NCI-H1092 treated with DMSO at 0.1 percent for 48 hours (cell line): Measurements from ENCODE around the gene PCDHGB5.
"Not testable (repeated sequence)": the region's sequence is repeated elsewhere in the genome, so short reads cannot be mapped to it uniquely, and the experiment has no call there.

Experiments
- DNase-seq: peaks from one replicate; lab custom pipeline; 2025; lab: John Stamatoyannopoulos, UW

The PCDHGB5 gene

DNA sequence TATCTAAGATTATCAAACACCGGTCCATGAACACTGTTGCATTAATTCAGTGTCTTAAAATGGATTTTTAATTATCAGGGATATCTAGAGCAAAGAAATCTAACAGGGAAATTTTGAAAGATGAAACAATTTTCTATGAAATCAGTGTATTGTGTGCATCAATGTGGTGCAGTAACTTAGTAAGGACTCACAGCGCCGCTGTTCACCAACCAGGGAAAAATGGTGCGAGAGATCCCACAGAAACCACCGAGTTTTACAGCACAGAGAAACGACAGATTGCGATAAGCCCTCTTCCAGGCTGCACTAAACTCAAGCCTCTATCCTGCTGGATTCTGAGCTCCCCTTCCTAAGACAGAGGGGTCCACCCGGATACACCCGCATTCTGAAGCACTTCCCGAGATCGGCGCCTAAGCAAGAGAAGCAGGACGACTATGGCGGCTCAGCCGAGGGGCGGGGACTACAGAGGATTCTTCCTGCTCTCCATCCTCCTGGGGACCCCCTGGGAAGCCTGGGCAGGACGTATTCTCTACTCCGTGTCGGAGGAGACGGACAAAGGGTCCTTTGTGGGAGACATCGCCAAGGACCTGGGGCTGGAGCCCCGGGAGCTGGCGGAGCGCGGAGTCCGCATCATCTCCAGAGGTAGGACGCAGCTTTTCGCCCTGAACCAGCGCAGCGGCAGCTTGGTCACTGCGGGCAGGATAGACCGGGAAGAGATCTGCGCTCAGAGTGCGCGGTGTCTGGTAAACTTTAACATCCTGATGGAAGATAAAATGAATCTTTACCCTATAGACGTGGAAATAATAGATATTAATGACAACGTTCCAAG, 15.1 kb upstream of the PCDHGB5 start, which contains the start of gene PCDHGA7:
TSS of gene PCDHGA7 (plus strand) at position 274 of the 826 bp plus-strand sequence. CDS start at position 432, 158 bp downstream.
- DNase-seq: no peak

DNA sequence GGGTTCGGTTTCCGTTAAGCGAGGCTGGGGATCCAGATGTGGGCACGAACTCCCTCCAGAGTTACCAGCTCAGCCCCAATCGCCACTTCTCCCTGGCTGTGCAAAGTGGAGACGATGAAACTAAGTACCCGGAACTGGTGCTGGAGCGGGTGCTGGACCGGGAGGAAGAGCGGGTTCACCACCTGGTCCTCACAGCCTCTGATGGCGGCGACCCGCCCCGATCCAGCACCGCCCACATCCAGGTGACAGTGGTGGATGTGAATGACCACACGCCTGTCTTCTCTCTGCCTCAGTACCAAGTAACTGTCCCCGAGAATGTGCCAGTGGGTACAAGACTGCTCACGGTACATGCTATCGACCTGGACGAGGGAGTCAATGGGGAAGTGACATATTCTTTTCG, 14.4 kb upstream of the PCDHGB5 start:
- DNase-seq: no peak

DNA sequence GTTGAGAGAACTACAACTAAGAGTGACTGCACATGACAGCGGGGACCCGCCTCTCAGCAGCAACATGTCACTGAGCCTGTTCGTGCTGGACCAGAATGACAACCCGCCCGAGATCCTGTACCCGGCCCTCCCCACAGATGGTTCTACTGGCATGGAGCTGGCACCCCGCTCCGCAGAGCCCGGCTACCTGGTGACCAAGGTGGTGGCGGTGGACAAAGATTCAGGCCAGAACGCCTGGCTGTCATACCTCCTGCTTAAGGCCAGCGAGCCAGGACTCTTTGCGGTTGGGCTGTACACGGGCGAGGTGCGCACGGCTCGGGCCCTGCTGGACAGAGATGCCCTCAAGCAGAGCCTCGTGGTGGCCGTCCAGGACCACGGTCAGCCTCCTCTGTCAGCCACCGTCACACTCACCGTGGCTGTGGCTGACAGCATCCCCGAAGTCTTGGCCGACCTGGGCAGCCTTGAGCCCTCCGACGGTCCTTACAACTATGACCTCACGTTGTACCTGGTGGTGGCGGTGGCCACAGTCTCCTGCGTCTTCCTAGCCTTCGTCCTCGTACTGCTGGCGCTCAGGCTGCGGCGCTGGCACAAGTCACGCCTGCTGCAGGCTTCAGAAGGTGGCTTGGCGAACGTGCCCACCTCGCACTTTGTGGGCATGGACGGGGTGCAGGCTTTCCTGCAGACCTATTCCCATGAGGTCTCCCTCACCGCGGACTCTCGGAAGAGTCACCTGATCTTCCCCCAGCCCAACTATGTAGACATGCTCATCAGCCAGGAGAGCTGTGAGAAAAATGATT, 13.1 kb upstream of the PCDHGB5 start:
- no peak for DNase-seq

DNA sequence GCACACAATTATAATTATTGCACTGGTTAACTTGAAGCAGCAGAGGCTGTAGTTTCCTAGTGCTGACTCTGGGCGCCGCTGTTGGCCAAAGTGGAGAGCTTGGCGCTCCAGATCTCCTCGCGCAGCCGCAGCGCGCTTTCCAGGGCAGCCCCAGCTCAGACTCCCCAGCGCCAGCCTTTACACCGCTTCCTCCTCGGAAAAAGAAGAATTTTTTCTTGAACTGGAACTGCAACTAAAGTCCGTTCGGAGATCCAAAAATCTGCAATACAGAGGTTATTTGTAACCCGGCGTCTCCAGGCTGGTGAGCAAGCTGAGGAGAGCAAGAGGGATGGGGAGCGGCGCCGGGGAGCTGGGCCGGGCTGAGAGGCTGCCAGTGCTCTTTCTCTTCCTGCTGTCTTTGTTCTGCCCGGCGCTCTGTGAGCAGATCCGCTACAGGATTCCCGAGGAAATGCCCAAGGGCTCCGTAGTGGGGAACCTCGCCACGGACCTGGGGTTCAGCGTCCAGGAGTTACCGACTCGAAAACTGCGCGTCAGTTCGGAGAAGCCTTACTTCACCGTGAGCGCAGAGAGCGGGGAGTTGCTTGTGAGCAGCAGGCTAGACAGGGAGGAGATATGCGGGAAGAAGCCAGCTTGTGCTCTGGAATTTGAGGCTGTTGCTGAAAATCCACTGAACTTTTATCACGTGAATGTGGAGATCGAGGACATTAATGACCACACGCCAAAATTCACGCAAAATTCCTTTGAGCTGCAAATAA, 10.0 kb upstream of the PCDHGB5 start, which contains the start of gene PCDHGB4:
TSS of gene PCDHGB4 (plus strand) at position 142 of the 755 bp plus-strand sequence. CDS start at position 329, 187 bp downstream.
- not testable (repeated sequence) for DNase-seq

DNA sequence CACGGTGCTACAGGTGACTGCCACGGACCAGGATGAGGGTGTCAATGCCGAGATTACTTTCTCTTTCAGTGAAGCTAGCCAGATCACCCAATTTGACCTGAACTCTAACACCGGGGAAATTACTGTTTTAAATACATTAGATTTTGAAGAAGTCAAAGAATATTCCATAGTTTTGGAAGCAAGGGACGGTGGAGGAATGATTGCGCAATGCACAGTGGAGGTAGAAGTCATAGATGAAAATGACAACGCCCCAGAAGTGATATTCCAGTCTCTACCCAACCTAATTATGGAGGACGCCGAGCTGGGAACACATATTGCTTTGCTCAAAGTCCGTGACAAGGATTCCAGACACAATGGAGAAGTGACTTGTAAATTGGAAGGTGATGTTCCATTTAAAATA, 9.1 kb upstream of the PCDHGB5 start:
- DNase-seq: no peak

DNA sequence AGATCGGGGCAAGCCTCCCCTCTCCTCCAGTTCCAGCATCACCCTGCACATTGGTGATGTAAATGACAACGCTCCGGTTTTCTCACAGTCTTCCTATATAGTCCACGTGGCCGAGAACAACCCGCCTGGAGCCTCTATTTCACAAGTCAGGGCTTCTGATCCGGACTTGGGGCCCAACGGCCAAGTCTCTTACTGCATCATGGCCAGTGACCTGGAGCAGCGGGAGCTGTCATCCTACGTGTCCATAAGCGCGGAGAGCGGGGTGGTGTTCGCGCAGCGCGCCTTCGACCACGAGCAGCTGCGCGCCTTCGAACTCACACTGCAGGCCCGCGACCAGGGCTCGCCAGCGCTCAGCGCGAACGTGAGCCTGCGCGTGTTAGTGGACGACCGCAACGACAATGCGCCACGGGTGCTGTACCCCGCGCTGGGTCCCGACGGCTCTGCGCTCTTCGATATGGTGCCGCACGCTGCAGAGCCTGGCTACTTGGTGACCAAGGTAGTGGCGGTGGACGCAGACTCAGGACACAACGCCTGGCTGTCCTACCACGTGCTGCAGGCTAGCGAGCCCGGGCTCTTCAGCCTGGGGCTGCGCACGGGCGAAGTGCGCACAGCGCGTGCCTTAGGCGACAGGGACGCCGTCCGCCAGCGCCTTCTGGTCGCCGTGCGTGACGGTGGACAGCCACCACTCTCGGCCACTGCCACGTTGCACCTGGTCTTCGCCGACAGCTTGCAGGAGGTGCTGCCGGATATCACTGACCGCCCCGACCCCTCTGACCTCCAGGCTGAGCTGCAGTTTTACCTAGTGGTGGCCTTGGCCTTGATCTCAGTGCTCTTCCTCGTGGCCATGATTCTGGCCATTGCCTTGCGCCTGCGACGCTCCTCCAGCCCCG, 8.3 kb upstream of the PCDHGB5 start:
- DNase-seq: no peak

DNA sequence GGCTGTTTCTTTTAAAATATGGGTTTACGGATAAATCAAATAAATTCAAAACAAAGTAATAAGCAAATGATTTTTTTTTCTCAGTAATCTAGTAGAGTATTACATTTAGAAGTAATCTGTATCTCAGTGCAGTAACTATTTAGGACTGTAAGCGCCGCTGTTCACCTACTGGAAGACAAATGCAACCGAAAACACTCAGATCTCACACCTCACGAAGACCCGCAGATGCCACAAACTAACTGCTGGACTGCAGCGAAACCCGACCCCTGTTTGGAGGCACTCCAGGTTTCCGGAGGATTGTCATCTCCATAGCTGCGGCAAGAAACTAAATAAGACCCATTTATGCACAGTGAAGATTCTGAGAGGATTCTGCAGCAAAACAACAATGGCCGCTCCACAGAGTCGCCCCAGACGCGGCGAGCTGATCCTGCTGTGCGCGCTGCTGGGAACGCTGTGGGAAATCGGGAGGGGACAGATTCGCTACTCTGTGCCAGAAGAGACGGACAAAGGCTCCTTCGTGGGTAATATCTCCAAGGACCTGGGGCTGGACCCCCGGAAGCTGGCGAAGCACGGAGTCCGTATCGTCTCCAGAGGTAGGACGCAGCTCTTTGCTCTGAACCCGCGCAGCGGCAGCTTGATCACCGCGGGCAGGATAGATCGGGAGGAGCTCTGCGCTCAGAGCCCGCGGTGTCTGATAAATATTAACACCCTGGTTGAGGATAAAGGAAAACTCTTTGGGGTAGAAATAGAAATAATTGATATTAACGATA, 5.1 kb upstream of the PCDHGB5 start, which contains the start of gene PCDHGA8:
TSS of gene PCDHGA8 (plus strand) at position 205 of the 770 bp plus-strand sequence. CDS start at position 386, 181 bp downstream.
- DNase-seq: no peak

DNA sequence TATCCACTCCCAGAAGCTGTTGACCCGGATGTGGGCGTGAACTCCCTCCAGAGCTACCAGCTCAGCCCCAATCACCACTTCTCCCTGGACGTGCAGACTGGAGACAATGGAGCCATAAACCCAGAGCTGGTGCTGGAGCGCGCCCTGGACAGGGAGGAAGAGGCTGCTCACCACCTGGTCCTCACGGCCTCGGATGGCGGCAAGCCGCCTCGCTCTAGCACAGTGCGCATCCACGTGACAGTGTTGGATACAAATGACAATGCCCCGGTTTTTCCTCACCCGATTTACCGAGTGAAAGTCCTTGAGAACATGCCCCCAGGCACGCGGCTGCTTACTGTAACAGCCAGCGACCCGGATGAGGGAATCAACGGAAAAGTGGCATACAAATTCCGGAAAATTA, 4.5 kb upstream of the PCDHGB5 start:
- DNase-seq: no peak

DNA sequence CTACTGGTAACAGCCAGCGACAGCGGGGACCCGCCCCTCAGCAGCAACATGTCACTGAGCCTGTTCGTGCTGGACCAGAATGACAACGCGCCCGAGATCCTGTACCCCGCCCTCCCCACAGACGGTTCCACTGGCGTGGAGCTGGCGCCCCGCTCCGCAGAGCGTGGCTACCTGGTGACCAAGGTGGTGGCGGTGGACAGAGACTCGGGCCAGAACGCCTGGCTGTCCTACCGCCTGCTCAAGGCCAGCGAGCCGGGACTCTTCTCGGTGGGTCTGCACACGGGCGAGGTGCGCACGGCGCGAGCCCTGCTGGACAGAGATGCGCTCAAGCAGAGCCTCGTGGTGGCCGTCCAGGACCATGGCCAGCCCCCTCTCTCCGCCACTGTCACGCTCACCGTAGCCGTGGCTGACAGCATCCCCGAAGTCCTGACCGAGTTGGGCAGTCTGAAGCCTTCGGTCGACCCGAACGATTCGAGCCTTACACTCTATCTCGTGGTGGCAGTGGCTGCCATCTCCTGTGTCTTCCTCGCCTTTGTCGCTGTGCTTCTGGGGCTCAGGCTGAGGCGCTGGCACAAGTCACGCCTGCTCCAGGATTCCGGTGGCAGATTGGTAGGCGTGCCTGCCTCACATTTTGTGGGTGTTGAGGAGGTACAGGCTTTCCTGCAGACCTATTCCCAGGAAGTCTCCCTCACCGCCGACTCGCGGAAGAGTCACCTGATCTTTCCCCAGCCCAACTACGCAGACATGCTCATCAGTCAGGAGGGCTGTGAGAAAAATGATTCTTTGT, 3.2 kb upstream of the PCDHGB5 start:
- DNase-seq: not testable (repeated sequence)

DNA sequence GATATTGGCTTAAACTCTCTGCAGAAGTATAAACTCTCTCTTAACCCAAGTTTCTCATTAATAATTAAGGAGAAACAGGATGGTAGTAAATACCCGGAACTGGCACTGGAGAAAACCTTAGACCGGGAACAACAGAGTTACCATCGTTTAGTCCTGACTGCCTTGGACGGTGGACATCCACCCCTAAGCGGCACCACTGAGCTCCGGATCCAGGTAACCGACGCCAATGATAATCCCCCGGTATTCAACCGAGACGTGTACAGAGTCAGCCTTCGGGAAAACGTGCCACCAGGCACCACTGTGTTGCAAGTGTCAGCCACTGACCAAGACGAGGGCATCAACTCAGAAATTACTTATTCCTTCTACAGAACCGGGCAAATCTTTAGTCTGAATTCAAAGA, 861 bp downstream of the PCDHGB5 start:
- no peak for DNase-seq

DNA sequence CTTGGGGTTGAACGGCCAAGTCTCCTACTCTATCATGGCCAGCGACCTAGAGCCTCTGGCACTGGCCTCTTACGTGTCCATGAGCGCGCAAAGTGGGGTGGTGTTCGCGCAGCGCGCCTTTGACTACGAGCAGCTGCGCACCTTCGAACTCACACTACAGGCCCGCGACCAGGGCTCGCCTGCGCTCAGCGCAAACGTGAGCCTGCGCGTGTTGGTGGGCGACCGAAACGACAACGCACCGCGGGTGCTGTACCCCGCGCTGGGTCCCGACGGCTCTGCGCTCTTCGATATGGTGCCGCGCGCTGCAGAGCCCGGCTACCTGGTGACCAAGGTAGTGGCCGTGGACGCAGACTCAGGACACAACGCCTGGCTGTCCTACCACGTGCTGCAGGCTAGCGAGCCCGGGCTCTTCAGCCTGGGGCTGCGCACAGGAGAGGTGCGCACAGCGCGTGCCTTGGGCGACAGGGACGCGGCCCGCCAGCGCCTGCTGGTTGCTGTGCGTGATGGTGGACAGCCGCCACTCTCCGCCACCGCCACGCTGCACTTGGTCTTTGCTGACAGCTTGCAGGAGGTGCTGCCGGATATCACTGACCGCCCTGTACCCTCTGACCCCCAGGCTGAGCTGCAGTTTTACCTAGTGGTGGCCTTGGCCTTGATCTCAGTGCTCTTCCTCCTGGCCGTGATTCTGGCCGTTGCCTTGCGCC, 2.0 kb downstream of the PCDHGB5 start:
- DNase-seq: no peak

DNA sequence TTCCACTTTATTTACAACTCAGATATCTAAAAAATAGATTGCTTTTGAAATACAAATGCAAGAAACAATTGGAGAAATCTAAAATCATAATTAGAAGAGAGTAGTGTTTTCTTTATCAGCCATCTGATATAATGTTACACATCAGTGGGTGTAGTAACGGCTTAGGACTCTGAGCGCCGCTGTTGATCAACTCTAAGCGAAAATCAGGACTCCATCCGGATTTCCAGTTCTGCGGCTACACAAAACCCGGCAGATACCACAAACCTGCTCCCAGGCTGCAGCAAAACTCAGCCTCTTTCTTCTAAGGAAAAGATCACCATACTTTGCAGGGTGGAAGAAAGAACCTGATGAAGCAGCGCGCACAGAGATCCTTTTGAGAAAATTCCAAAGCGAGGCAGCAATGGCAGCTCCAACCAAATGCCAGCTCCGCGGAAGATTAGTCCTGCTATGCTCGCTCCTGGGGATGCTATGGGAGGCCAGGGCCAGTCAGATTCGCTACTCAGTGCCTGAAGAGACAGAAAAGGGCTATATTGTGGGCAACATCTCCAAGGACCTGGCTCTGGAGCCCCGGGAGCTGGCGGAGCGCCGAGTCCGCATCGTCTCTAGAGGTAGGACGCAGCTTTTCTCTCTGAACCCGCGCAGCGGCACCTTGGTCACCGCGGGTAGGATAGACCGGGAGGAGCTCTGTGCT, 5.0 kb downstream of the PCDHGB5 start, which contains the start of gene PCDHGA9:
TSS of gene PCDHGA9 (plus strand) at position 226 of the 691 bp plus-strand sequence. CDS start at position 401, 175 bp downstream.
- no peak for DNase-seq

DNA sequence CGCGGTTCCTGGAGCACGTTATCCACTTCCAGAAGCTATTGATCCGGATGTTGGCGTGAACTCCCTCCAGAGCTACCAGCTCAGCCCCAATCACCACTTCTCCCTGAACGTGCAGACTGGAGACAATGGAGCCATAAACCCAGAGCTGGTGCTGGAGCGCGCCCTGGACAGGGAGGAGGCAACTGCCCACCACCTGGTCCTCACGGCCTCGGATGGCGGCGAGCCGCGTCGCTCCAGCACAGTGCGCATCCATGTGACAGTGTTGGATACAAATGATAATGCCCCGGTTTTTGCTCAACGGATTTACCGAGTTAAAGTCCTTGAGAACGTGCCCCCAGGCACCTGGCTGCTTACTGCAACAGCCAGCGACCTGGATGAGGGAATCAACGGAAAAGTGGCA, 5.6 kb downstream of the PCDHGB5 start:
- DNase-seq: no peak

DNA sequence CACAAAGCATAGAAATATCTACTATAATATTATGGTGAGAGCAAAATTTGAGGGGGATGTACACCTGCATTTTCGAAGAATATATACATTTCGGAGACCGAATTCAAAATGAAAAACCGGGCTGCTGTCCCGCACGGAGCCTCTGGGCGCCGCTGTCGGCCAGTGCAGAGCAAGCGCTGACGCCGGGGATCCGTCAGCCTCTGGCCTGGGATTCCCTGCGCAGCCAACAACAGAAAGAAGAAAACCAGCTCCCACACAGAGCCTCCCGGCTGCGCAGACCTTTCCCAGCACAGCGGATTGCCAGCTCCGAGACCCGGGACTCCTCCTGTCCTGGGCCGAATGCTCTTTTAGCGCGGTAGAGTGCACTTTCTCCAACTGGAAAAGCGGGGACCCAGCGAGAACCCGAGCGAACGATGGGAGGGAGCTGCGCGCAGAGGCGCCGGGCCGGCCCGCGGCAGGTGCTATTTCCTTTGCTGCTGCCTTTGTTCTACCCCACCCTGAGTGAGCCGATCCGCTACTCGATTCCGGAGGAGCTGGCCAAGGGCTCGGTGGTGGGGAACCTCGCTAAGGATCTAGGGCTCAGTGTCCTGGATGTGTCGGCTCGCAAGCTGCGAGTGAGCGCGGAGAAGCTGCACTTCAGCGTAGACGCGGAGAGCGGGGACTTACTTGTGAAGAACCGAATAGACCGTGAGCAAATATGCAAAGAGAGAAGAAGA, 10.2 kb downstream of the PCDHGB5 start, which contains the start of gene PCDHGB6:
TSS of gene PCDHGB6 (plus strand) at position 232 of the 716 bp plus-strand sequence. CDS start at position 414, 182 bp downstream.
- DNase-seq: not testable (repeated sequence)

DNA sequence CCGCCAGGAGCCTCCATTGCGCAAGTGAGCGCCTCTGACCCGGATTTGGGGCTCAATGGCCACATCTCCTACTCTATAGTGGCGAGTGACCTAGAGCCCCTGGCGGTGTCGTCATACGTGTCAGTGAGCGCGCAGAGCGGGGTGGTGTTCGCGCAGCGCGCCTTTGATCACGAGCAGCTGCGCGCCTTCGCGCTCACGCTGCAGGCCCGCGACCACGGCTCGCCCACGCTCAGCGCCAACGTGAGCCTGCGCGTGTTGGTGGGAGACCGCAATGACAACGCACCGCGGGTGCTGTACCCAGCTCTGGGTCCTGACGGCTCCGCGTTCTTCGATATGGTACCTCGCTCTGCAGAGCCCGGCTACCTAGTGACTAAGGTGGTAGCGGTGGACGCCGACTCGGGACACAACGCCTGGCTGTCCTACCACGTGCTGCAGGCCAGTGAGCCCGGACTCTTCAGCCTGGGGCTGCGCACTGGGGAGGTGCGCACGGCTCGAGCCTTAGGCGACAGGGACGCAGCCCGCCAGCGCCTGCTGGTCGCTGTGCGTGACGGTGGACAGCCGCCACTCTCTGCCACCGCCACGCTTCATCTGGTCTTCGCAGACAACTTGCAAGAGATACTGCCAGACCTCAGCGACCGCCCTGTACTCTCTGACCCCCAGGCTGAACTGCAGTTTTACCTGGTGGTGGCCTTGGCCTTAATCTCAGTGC, 12.0 kb downstream of the PCDHGB5 start:
- no peak for DNase-seq

DNA sequence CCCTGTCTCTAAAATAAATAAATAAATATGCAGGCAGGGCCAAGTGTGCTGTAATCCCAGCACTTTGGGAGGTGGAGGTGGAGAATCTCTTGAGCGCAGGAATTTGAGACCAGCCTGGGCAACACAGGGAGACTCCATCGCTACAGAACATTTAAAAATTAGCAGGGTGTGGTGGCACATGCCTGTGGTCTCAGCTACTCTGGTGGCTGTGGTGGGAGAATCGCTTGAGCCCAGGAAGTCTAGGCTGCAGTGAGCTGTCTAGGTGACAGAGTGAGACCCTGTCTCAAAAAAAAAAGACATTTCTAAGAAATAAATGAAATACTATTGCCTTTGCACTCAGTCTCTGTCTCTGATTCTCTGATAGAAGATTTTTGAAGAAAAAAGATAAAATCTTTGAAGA, 13.8 kb downstream of the PCDHGB5 start:
- DNase-seq: no peak
